ENCODE results near the gene CA5A.
"Not testable (repeated sequence)": the region's sequence is repeated elsewhere in the genome, so short reads cannot be mapped to it uniquely, and the experiment has no call there.

DNA sequence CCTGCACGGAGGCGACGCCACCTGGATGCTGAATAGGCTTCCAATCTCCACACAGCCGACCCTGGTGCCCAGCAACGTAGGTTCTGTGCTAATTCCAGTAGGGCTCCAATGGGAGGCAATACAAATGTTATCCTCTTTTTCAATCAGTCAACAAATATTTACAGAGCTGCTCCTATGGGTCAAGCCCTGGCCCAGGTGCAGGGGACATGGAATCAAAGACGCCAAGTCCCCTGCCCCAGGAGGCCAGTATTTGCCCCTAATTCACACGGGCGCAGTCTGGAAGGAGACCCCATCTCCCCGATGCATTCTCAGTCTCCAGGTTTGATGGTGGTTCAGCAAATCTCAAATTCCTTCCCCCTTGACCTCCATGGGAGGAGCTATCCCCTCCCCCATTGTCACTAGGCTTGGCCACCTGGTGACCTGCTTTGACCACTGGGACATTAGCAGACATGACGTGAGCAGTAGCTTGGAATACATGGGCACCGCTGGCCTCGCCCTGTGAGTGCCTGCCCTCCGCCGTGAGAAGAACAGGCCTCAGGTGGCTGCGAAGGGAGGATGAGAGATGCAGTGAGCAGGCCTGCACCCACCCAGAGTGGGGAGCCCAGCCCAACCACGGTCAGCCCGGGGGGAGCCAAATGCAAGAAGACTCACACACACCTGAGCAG, 3.7 kb downstream of the CA5A start:
- TF ChIP-seq TAF1 (IDR thresholded peaks at IDR 0.05; ENCODE audit: borderline replicate concordance, low read depth, low read length); POLR2A (IDR thresholded peaks at IDR 0.05; ENCODE audit: low read depth, low read length): not testable (repeated sequence)
